Endothelial cell of umbilical vein (primary cell): ENCODE data around the gene SDCCAG8. TPM values are rescaled to one million over a fixed set of nuclear protein-coding genes. Genes with fewer than 3 reads are reported as not detected.

ENCODE experiments used
- BruUV-seq: library from RNA; stranded (reverse); fragments of 400-500 nt; replicated peaks from 2 replicates; lab custom pipeline; 2021; lab: Mats Ljungman, UMichigan
- CTCF ChIA-PET: fragments of 300-600, 350-600 bp; sonication (Branson Sonifier 250); formaldehyde crosslinking; loops from one replicate; lab custom pipeline; 2021; ENCODE audit warnings: antibody characterized with exemption, inconsistent platforms; lab: Charles Lee
- POLR2A ChIA-PET: fragments of 300-600, 350-600 bp; sonication (Branson Sonifier 250); formaldehyde crosslinking; loops from one replicate; lab custom pipeline; 2021; ENCODE audit warnings: antibody characterized with exemption, inconsistent platforms; lab: Charles Lee
- DNase-seq: peaks from one replicate; pipeline ENCODE4 v3.0.0-alpha.2; 2011; ENCODE audit warnings: low read depth, low spot score
- FAIRE-seq: peaks from 2 replicates; lab custom pipeline; 2011; peaks lifted over from hg19 to GRCh38; lab: Jason Lieb, UNC
- H2AFZ ChIP-seq: 2 replicates; pipeline ENCODE4 v1.6.0; 2012; ENCODE audit warnings: low read depth, low read length, control low read depth, inconsistent platforms
- H3K27ac ChIP-seq: 2 replicates; pipeline ENCODE4 v1.5.1; 2011; ENCODE audit warnings: low read depth, mild to moderate bottlenecking, control low read depth, low read length, moderate library complexity; ENCODE audit not compliant: insufficient read depth
- H3K27me3 ChIP-seq, 2 experiments: 2 replicates each; pipeline versions ENCODE4 v1.6.0 to v1.6.1; 2011; ENCODE audit warnings: low read length in 2 of 2, mixed read lengths in 1 of 2; ENCODE audit not compliant: control insufficient read depth in 2 of 2, insufficient read depth in 2 of 2
- H3K36me3 ChIP-seq, 2 experiments: 2 replicates in 1 of 2; 3 replicates in 1 of 2; pipeline ENCODE4 v1.5.1; 2011; ENCODE audit warnings: low read length in 2 of 2, mild to moderate bottlenecking in 1 of 2, moderate library complexity in 1 of 2; ENCODE audit not compliant: control insufficient read depth in 2 of 2, insufficient read depth in 2 of 2; ENCODE audit errors: extremely low read depth in 1 of 2
- H3K4me1 ChIP-seq: 3 replicates; pipeline ENCODE4 v1.5.1; 2011; ENCODE audit warnings: mild to moderate bottlenecking, low read length; ENCODE audit not compliant: control insufficient read depth, insufficient read depth; ENCODE audit errors: extremely low read depth
- H3K4me2 ChIP-seq: 2 replicates; pipeline ENCODE4 v1.6.1; 2011; ENCODE audit warnings: low read length, control low read depth, mixed read lengths; ENCODE audit not compliant: insufficient read depth
- H3K4me3 ChIP-seq, 3 experiments: fragments of 200-600 bp in 1 of 3; sonication (generic), shearing (Covaris generic) in 1 of 3; replicated peaks in 1 of 3; 2 replicates each; pipeline ENCODE4 v1.5.1; 2011 to 2016; ENCODE audit warnings: control low read depth in 3 of 3, low read length in 3 of 3, mild to moderate bottlenecking in 2 of 3, inconsistent platforms in 1 of 3, low read depth in 1 of 3, moderate library complexity in 1 of 3; ENCODE audit not compliant: insufficient read depth in 1 of 3
- H3K79me2 ChIP-seq: 2 replicates; pipeline ENCODE4 v1.6.0; 2012; ENCODE audit warnings: low read length, inconsistent platforms; ENCODE audit not compliant: control insufficient read depth, insufficient read depth
- H3K9ac ChIP-seq: replicated peaks from 2 replicates; pipeline ENCODE3; 2011; ENCODE audit warnings: low read length, control low read depth; ENCODE audit not compliant: insufficient read depth; ENCODE audit errors: extremely low read depth
- H3K9me1 ChIP-seq: replicated peaks from 3 replicates; pipeline ENCODE4 v1.6.0; 2011; ENCODE audit warnings: mild to moderate bottlenecking, low read length; ENCODE audit not compliant: control insufficient read depth, insufficient read depth; ENCODE audit errors: extremely low read depth
- H3K9me3 ChIP-seq: replicated peaks from 2 replicates; pipeline ENCODE4 v1.5.1; 2012; ENCODE audit warnings: low read length, inconsistent platforms; ENCODE audit not compliant: control insufficient read depth, insufficient read depth
- H4K20me1 ChIP-seq: replicated peaks from 2 replicates; pipeline ENCODE3; 2011; ENCODE audit warnings: mild to moderate bottlenecking, low read length; ENCODE audit not compliant: control insufficient read depth, insufficient read depth; ENCODE audit errors: extremely low read depth
- CTCF ChIP-seq, 2 donors: IDR thresholded peaks; 1 replicate in 1 of 2; 2 replicates in 1 of 2; pipeline ENCODE4 v1.5.1; 2011; ENCODE audit warnings: low read length in 2 of 2, mild to moderate bottlenecking in 2 of 2, moderate library complexity in 2 of 2, control low read depth in 1 of 2, inconsistent platforms in 1 of 2, low read depth in 1 of 2; ENCODE audit not compliant: insufficient read depth in 1 of 2; ENCODE audit errors: extremely low read depth in 1 of 2
- EZH2 ChIP-seq: IDR thresholded peaks from 2 replicates; pipeline ENCODE4 v1.6.1; 2012; ENCODE audit warnings: borderline replicate concordance, low read depth, mild to moderate bottlenecking, moderate library complexity, low read length, inconsistent platforms; ENCODE audit not compliant: severe bottlenecking
- FOS ChIP-seq: IDR thresholded peaks from 2 replicates; pipeline ENCODE4 v1.6.1; 2011; ENCODE audit warnings: mild to moderate bottlenecking, low read length, moderate library complexity, borderline replicate concordance; ENCODE audit not compliant: insufficient read depth
- GATA2 ChIP-seq: IDR thresholded peaks from 2 replicates; pipeline ENCODE4 v1.7.0; 2011; ENCODE audit warnings: low read depth, mild to moderate bottlenecking, moderate library complexity, mixed read lengths, low read length; ENCODE audit not compliant: insufficient read length, insufficient read depth
- JUN ChIP-seq: IDR thresholded peaks from 2 replicates; pipeline ENCODE4 v1.6.1; 2011; ENCODE audit warnings: borderline replicate concordance, low read depth; ENCODE audit not compliant: insufficient read length, insufficient read depth
- MAX ChIP-seq: IDR thresholded peaks from 2 replicates; pipeline ENCODE4 v1.6.1; 2011; ENCODE audit not compliant: insufficient read depth, insufficient read length
- MYC ChIP-seq: IDR thresholded peaks from one replicate; pipeline ENCODE4 v1.6.1; 2011; ENCODE audit warnings: mild to moderate bottlenecking, low read depth, low read length
- POLR2A ChIP-seq: IDR thresholded peaks from 2 replicates; pipeline ENCODE4 v1.6.1; 2012; ENCODE audit warnings: low read depth, mild to moderate bottlenecking, control low read depth, low read length
- POLR2AphosphoS5 ChIP-seq: IDR thresholded peaks from 2 replicates; pipeline ENCODE4 v1.6.1; 2012; ENCODE audit warnings: low read depth, mild to moderate bottlenecking, control low read depth, low read length, moderate library complexity; ENCODE audit not compliant: insufficient read depth
- dilution Hi-C: fragments of 300-500 bp; cut with MboI; formaldehyde crosslinking; loops from one replicate; pipeline ENCODE4 v1.15.0; 2019; ENCODE audit warnings: low sequenced_read_pairs; ENCODE audit not compliant: extremely low pct_ligation_motif_present
- intact Hi-C: fragments of 100-400 bp; cut with micrococcal nuclease; formaldehyde crosslinking; loops from one replicate; pipeline ENCODE4 v1.10.0; 2022
- polyA plus RNA-seq, 4 experiments: library from polyadenylated mRNA; depleted of rRNA in 3 of 4; stranded (reverse) in 3 of 4; unstranded in 1 of 4; fragments of >200 nt; gene quantifications; 2 replicates each; pipeline versions ENCODE4 v1.2.1 to v1.2.3, GENCODE V29; 2011 to 2012; ENCODE audit warnings: missing spikeins in 1 of 4
- total RNA-seq: library from RNA; stranded (reverse); gene quantifications from 2 replicates; pipeline ENCODE4 v1.2.3, GENCODE V29; 2021

Gene SDCCAG8
- total and polyA plus RNA-seq, 2 donors (not counting 3 experiments of a cell fraction or from before 2014, with no cell fraction given) = 14.6 to 25.7 TPM

DNA sequence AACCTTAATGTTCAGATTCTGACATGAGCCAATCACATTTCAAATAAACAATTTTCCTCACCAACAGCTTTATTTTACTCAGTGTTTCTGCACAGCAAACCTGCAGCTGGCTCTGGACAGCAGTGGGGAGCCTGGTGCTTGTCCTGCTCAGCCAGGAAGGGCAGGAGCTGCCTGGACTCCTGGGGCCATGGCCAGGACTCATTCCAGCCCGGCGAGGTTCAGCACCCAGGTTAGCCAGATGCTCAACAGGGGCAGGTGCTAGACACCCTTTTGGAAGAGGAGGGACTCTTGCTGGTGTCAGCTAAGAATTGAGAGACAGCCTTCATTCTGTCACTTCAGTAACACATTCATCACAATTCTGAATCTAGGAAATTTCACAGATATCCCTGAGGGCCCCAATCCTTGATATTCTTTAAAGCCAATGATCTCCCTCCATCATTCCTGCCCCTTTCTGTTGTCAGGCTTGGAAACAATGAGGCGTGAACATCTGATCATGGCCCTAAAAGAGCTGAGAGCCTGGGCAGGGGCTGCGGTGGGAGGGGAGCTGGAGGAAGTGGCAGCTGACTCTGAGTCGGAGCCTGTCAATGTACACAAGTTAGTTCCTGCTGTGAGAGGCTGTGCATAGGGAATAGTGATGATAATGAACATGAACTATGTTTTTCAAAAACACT, 251.3 kb downstream of the SDCCAG8 start:
- H3K9me3 ChIP-seq = no peaks in the 10 kb centered on the region
- H3K27me3 ChIP-seq = no peaks in the 10 kb centered on the region
- no peaks in the 10 kb centered on the region for H3K4me1 ChIP-seq
- ChIA-PET CTCF (interaction anchor here (1.0 to 1.5 kb wide), 4 partner anchors 15 to 242 kb away, joined by 3 to 4 read pairs (median 3); no protein-coding TSS in a partner anchor), POLR2A (no interaction called here)
- intact Hi-C loops (no loop called here), dilution Hi-C loops (no loop called here)
- DNase-seq (no peak), FAIRE-seq (no peak)
- no peaks in the 10 kb centered on the region for H3K79me2 ChIP-seq
- no peak overlapping the region for H2AFZ ChIP-seq
- no peaks in the 10 kb centered on the region for H4K20me1 ChIP-seq
- H3K4me2 ChIP-seq = no peak overlapping the region
- no peak overlapping the region for H3K4me3 ChIP-seq
- BruUV-seq = no TSS peak
- TF ChIP-seq GATA2 = no peak
- no peak for TF ChIP-seq EZH2
- TF ChIP-seq POLR2AphosphoS5 = no peak
- TF ChIP-seq FOS = no peak
- no peak for TF ChIP-seq POLR2A
- TF ChIP-seq JUN = no peak
- no peak for TF ChIP-seq MAX
- no peak for TF ChIP-seq MYC
- no peak for TF ChIP-seq CTCF (IDR thresholded peaks at IDR 0.05; ENCODE audit: extremely low read depth in 1 of 2, insufficient read depth in 1 of 2, low read depth in 1 of 2, low read length in 2 of 2)
- no peak overlapping the region for H3K27ac ChIP-seq
- H3K9me1 ChIP-seq = no peaks in the 10 kb centered on the region
- H3K36me3 ChIP-seq = peaks cover under 1 to 12% of the 10 kb centered on the region in 2 experiments
- no peak overlapping the region for H3K9ac ChIP-seq
